GM10266 (cell line): ENCODE measurements around the gene FRK.
A peak's percentile ranks its signal among the peaks of the same experiment; 100 is the strongest.

Experiments
- DNase-seq: peaks from one replicate; pipeline ENCODE4 v3.0.0; 2012; ENCODE audit errors: extremely low spot score
- CTCF ChIP-seq: IDR thresholded peaks from 2 replicates; pipeline ENCODE4 v1.5.1; 2012; ENCODE audit warnings: mild to moderate bottlenecking, low read depth; ENCODE audit not compliant: control insufficient read depth, insufficient read depth; ENCODE audit errors: missing control alignments

The FRK gene

DNA sequence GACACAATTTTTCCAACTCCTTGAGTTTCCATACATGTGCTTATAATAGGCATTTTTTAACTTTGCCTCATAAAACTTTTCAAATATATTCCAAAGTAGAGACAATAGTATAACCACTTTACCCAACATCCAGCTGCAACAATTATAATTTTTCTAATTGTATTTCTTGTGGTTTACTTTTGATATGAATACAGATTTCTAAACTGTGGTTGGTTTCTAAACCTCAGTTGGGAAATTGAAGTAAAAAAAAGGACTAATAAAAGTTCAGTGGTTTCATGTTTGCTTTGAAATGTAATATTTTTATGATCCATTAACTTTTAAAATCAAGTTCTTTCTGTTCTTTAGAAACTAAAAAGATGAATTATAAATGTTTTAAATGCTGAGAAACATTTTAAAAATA, 40.0 kb downstream of the FRK start:
- no peak for TF ChIP-seq CTCF
- no peak for DNase-seq

DNA sequence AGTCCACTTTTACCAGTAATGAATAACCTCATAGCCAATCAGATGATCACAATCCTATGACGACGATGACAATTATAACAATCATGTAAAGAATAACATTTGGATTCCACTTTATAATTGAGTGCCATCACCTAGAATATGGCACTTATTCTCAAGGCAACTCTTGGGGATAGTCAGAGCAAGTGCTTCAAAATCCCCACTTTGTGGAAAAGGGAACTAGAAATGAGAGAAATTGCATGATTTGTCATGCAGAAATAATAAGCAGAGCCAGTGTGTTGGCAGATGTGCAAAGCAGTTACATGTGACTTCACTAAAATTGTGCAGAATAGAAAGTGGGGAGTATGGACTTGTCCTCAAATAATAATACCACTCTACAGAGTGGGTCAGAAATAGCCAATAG, 41.3 kb downstream of the FRK start:
- DNase-seq, result peak; percentile 12
- TF ChIP-seq CTCF, result no peak

GRCh38 chr6:116018976-116019375, 41.7 kb downstream of the FRK start:
- DNase-seq, result no peak
- TF ChIP-seq CTCF, result no peak

DNA sequence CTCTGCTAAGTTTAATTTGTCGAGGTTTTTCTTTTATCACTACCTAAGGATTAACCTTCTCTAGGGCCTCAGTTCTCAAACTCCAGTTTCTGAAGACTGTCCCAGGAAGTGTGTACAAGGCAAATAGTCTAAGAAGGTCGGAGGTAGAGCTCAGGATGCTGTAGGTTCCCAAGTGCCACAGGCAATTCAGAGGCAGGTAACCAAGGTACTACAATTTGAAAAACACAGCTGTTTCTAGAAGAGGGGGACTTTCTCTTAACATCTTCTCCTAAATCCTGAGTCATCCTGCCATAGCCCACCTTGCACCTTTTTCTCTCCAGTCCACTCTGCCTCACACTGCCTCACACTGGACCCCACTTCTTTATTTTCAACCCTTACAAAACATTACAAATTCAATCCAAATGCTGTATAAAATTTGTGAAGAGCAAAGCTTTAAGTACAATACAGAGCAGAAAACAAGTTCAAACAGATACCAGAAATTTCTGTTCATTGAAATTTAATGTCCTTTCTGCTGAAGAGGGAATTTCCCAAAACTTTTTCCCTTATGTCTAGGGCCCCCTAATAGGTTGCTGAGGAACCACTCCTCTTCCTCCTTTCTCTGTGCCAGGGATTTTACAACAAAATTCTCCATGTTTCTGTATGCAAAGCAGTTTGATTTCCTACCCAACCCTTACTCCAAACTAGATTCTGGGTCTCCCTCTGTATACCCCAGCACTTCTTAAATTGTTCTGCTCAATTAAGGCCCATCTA, 43.0 kb downstream of the FRK start:
- no peak for DNase-seq
- TF ChIP-seq CTCF, result no peak

DNA sequence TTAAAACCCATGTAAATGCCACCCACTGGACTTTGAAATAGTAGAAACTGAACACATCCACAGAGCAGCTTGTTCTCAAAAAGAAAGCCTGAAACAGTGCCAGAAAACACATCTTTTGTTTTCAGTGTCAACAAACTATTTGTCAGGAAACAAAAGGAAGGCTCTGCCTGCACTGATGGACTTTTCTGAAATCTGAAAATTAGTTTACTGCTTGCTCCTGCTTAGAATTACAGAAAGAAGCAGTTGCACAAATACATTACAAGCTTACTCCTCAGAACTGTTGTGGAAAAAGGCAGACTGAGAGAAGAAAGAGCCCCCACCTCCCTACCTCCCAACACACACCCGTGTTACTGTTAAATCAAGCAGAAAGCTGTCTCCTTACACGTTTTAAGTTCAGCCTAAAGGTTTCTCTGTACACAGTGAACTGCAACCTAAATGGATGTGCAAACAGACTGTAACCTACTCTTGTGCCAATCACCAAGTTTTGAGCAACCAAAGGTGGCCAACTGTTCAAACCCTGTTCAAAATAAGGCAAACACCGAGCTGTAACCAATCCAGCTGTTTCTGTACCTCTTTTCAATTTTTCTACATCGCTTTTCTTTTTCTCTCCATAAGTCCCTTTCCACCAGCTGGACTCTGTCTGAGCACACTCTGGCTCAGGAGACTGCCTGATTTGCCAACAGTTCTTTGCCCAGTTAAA, 43.7 kb downstream of the FRK start:
- TF ChIP-seq CTCF, result no peak
- no peak for DNase-seq

DNA sequence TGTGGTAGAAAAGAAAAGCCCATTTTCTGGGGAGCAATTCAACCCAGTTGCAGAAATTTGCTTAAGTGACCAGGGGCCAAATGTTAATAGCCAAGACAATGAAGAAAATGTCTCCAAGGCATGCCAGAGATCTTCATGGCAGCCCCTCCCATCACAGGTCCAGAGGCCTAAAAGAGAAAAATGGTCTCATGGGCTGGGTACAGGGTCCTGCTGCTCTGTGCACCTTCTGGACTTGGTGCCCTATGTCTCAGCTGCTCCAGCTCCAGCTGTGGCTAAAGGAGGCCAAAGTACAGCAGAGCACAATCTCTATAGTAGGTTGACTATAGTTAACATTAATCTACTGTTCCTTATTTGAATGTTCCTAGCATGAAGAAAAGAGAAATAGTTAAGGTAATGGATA, 44.7 kb downstream of the FRK start:
- no peak for DNase-seq
- TF ChIP-seq CTCF, result no peak

DNA sequence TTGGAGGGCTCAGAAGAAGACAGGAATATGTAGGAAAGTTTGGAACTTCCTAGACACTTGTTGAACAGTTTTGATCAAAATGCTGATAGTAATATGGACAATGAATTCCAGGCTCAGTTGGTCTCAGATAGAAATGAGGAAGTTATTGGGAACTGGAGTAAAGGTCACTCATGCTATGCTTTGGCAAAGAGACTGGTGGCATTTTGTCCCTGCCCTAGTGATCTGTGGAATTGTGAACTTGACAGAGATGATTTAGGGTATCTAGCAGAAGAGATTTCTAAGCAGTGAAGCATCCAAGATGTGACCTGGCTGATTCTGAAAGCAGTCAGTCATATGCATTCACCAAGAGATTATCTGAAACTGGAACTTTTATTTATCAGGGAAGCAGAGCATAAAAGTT, 45.1 kb downstream of the FRK start:
- no peak for TF ChIP-seq CTCF
- DNase-seq, result no peak
